ENCODE results near the gene SETDB2.
"Not testable (repeated sequence)": the region's sequence is repeated elsewhere in the genome, so short reads cannot be mapped to it uniquely, and the experiment has no call there.

SETDB2 gene

GRCh38 chr13:49455007-49455398 is 10.9 kb downstream of the SETDB2 start:
- in situ Hi-C loops (cut with HindIII; ENCODE audit: low pct_ligation_motif_present, low pct_unique_long_range_greater_than_20kb, low sequenced_read_pairs) = no loop called here
- DNase-seq = no peak

- no peak for DNase-seq
- in situ Hi-C loops (cut with HindIII; ENCODE audit: low pct_ligation_motif_present, low pct_unique_long_range_greater_than_20kb, low sequenced_read_pairs) = no loop called here
Observed at GRCh38 chr13:49456156-49456555, 12.1 kb downstream of the SETDB2 start.

- DNase-seq = no peak
- in situ Hi-C loops (cut with HindIII; ENCODE audit: low pct_ligation_motif_present, low pct_unique_long_range_greater_than_20kb, low sequenced_read_pairs) = no loop called here
Observed at GRCh38 chr13:49457221-49457620, 13.1 kb downstream of the SETDB2 start.

GRCh38 chr13:49459580-49459979 is 15.5 kb downstream of the SETDB2 start:
- DNase-seq = no peak
- in situ Hi-C loops (cut with HindIII; ENCODE audit: low pct_ligation_motif_present, low pct_unique_long_range_greater_than_20kb, low sequenced_read_pairs) = no loop called here

- in situ Hi-C loops (cut with HindIII; ENCODE audit: low pct_ligation_motif_present, low pct_unique_long_range_greater_than_20kb, low sequenced_read_pairs) = no loop called here
- no peak for DNase-seq
Observed at GRCh38 chr13:49464085-49464484, 20.0 kb downstream of the SETDB2 start.

GRCh38 chr13:49464621-49465325 is 20.7 kb downstream of the SETDB2 start:
- in situ Hi-C loops (cut with HindIII; ENCODE audit: low pct_ligation_motif_present, low pct_unique_long_range_greater_than_20kb, low sequenced_read_pairs) = no loop called here
- DNase-seq = no peak

- in situ Hi-C loops (cut with HindIII; ENCODE audit: low pct_ligation_motif_present, low pct_unique_long_range_greater_than_20kb, low sequenced_read_pairs) = no loop called here
- peak; percentile 56 for DNase-seq
Observed at GRCh38 chr13:49466292-49466838, 22.3 kb downstream of the SETDB2 start.

GRCh38 chr13:49472186-49472585 is 28.1 kb downstream of the SETDB2 start:
- in situ Hi-C loops (cut with HindIII; ENCODE audit: low pct_ligation_motif_present, low pct_unique_long_range_greater_than_20kb, low sequenced_read_pairs) = no loop called here

GRCh38 chr13:49476529-49476928 is 32.5 kb downstream of the SETDB2 start:
- no peak for DNase-seq
- in situ Hi-C loops (cut with HindIII; ENCODE audit: low pct_ligation_motif_present, low pct_unique_long_range_greater_than_20kb, low sequenced_read_pairs) = no loop called here

More at GRCh38 chr13:49472186-49472585, 28.1 kb downstream of the SETDB2 start:
- DNase-seq = no peak

GRCh38 chr13:49481788-49482187 is 37.7 kb downstream of the SETDB2 start:
- DNase-seq = no peak
- in situ Hi-C loops (cut with HindIII; ENCODE audit: low pct_ligation_motif_present, low pct_unique_long_range_greater_than_20kb, low sequenced_read_pairs) = no loop called here

- in situ Hi-C loops (cut with HindIII; ENCODE audit: low pct_ligation_motif_present, low pct_unique_long_range_greater_than_20kb, low sequenced_read_pairs) = no loop called here
- DNase-seq = no peak
Observed at GRCh38 chr13:49488563-49488962, 44.5 kb downstream of the SETDB2 start.

GRCh38 chr13:49494645-49495044 is 50.6 kb downstream of the SETDB2 start:
- peak; percentile 9 for DNase-seq
- in situ Hi-C loops (cut with HindIII; ENCODE audit: low pct_ligation_motif_present, low pct_unique_long_range_greater_than_20kb, low sequenced_read_pairs) = no loop called here

GRCh38 chr13:49495783-49496762 is 52.0 kb downstream of the SETDB2 start, which contains the start of gene PHF11:
Gene PHF11, plus strand, starts transcription at chr13:49495953. Its CDS starts 49 bp downstream, at chr13:49496002.
- DNase-seq = peak; percentile 71
- in situ Hi-C loops (cut with HindIII; ENCODE audit: low pct_ligation_motif_present, low pct_unique_long_range_greater_than_20kb, low sequenced_read_pairs) = no loop called here

- in situ Hi-C loops (cut with HindIII; ENCODE audit: low pct_ligation_motif_present, low pct_unique_long_range_greater_than_20kb, low sequenced_read_pairs); DNase-seq: not testable (repeated sequence)
Observed at GRCh38 chr13:49496837-49497236, 52.8 kb downstream of the SETDB2 start.

- no peak for DNase-seq
- in situ Hi-C loops (cut with HindIII; ENCODE audit: low pct_ligation_motif_present, low pct_unique_long_range_greater_than_20kb, low sequenced_read_pairs) = no loop called here
Observed at GRCh38 chr13:49497272-49497671, 53.2 kb downstream of the SETDB2 start.

GRCh38 chr13:49498206-49498605 is 54.1 kb downstream of the SETDB2 start:
- no peak for DNase-seq
- in situ Hi-C loops (cut with HindIII; ENCODE audit: low pct_ligation_motif_present, low pct_unique_long_range_greater_than_20kb, low sequenced_read_pairs) = no loop called here

GRCh38 chr13:49499889-49500660 is 56.0 kb downstream of the SETDB2 start:
- DNase-seq = no peak
- in situ Hi-C loops (cut with HindIII; ENCODE audit: low pct_ligation_motif_present, low pct_unique_long_range_greater_than_20kb, low sequenced_read_pairs) = no loop called here

- in situ Hi-C loops (cut with HindIII; ENCODE audit: low pct_ligation_motif_present, low pct_unique_long_range_greater_than_20kb, low sequenced_read_pairs) = no loop called here
- DNase-seq = no peak
Observed at GRCh38 chr13:49502954-49503353, 58.9 kb downstream of the SETDB2 start.
